Measurements from ENCODE around the gene ENC1. TPM values are rescaled to one million over a fixed set of nuclear protein-coding genes. Genes with fewer than 3 reads are reported as not detected.
A peak's percentile ranks its signal among the peaks of the same experiment; 100 is the strongest.

Gene ENC1
- total and polyA plus RNA-seq, 12 donors: 2.1 to 9.1 (median 3.7) TPM

DNA sequence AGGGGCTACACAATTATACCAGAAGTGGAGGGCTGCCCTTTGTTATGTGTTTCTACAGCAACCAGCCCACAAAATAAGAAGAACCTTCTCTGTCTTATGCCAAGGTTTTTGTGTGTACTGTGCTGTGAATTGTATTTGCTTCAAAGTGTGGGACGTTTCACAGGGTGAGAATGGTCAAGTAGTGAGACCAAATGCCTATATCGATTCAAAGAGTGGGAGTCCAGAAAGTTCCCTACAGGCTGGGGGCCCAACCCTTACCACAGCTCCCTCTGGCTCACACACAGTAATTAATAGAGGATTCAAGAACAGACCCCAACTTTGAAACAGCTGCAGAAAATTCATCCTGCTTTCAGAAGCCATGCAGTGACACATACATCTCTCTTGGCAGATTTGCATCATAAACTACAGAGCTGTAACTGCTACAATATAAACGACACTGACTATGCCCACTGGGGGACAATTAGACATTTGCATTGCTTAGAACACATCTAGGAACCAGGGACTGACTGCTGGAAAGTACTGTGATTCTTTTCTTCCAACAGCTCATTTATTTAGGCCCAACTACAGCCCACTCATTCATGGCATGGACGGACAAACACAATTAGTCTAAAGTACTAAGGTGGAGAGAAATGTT lies 12.8 kb downstream of the ENC1 start:
- DNase-seq (no peak), ATAC-seq (no peak)
- intact Hi-C loops (cut with DNase I): no loop called here
- Histone ChIP-seq H3K27ac (no peak overlapping the region), H3K4me3 (no peak overlapping the region), H3K4me1 (peaks cover 0 to 36% (median 19%) of the 10 kb centered on the region in 9 donors), H3K36me3 (peaks cover 0 to 51% (median 4%) of the 10 kb centered on the region in 9 donors), H3K27me3 (no peaks in the 10 kb centered on the region), H3K9me3 (peaks cover 0 to 3% (median 0%) of the 10 kb centered on the region in 11 donors)
- 69 to 70% methylated on average over 4 of the region's 4 CpGs for WGBS, 2 donors
- TF ChIP-seq, protein P1, sequence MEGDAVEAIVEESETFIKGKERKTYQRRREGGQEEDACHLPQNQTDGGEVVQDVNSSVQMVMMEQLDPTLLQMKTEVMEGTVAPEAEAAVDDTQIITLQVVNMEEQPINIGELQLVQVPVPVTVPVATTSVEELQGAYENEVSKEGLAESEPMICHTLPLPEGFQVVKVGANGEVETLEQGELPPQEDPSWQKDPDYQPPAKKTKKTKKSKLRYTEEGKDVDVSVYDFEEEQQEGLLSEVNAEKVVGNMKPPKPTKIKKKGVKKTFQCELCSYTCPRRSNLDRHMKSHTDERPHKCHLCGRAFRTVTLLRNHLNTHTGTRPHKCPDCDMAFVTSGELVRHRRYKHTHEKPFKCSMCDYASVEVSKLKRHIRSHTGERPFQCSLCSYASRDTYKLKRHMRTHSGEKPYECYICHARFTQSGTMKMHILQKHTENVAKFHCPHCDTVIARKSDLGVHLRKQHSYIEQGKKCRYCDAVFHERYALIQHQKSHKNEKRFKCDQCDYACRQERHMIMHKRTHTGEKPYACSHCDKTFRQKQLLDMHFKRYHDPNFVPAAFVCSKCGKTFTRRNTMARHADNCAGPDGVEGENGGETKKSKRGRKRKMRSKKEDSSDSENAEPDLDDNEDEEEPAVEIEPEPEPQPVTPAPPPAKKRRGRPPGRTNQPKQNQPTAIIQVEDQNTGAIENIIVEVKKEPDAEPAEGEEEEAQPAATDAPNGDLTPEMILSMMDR (IDR thresholded peaks at IDR 0.05): no peak

DNA sequence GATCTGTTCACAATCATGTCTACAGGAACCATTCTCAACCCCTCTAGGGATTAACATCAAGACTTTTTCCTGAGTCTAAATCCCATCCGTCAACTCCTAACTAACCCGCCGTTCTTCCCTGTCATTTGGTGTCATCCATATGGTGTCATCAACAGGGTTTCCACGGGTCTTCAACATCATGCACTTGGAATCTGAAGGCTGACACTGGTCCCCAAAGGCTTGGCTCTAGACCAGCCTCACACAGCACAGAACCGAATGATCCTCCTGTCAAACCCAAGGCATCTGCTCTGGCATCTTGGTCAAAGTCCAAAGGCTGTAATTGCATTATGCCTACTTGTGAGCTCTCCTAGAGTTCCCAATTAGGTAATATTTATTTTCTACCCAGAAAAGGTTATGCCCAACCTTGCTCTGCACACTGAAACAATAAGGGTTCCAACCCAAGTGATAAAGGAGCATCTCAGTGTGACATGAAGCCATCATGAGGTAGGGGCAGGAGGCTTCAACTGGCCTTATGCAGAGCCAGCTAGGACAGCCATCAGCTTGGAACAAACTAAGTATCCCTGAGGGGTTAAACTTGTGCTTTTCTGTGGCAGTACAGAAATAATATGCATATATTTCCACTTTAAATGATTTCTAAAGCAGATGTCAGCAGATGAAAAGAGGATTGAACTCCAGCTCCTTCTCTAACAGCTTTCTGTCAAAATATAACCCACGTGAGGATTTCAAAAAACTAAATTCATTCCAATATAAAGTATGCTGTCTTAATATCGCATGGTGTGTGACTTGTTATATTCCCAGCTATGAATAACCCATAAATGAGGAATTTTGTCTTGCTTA lies 13.9 kb downstream of the ENC1 start:
- Histone ChIP-seq H3K27me3 (no peaks in the 10 kb centered on the region), H3K36me3 (peaks cover 0 to 40% (median 3%) of the 10 kb centered on the region in 9 donors), H3K4me3 (no peak overlapping the region), H3K27ac (no peak overlapping the region), H3K4me1 (peaks cover 0 to 24% (median 11%) of the 10 kb centered on the region in 9 donors), H3K9me3 (peaks cover 0 to 3% (median 0%) of the 10 kb centered on the region in 11 donors)
- 67 to 68% methylated on average over 7 of the region's 7 CpGs for WGBS, 2 donors
- TF ChIP-seq, protein P1 (IDR thresholded peaks at IDR 0.05): no peak
- ATAC-seq (no peak), DNase-seq (no peak)
- intact Hi-C loops (cut with DNase I): no loop called here

DNA sequence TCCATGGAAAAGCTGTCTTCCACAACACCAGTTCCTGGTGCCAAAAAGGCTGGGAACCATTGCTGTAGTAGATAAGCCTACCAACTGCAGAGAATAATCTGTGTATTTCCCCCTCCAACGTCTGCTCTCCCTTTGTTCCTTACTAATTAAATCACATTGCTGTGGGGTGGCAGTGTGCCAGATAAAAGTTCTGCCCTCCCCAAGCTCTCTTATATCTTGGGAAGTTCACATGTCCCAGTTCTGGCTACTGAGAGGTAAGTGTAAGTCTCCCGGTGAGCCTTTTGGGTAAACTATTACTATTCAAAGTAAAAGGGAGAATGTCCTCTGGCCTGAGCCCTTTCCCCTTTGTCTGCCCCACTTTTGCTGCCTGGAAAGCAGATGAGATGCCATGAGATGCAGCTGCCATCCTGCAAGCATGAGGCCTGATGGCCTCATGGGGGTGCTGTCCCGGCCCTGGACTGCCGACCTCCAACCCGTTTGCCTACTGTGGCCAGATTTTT lies 14.7 kb downstream of the ENC1 start:
- intact Hi-C loops (cut with DNase I): no loop called here
- H3K4me3 ChIP-seq: no peak overlapping the region
- TF ChIP-seq, protein P1 (IDR thresholded peaks at IDR 0.05): peak in 2 of 9 donors; percentile 14 to 16
- DNase-seq (no peak), ATAC-seq (no peak)
- H3K4me1 ChIP-seq: peaks cover 0 to 18% (median 2%) of the 10 kb centered on the region in 9 donors
- H3K36me3 ChIP-seq: peaks cover 0 to 34% (median 0%) of the 10 kb centered on the region in 9 donors
- H3K9me3 ChIP-seq: peaks cover 0 to 3% (median 0%) of the 10 kb centered on the region in 11 donors
- WGBS, 2 donors: 50 to 55% methylated on average over 5 of the region's 5 CpGs
- no peaks in the 10 kb centered on the region for H3K27me3 ChIP-seq
- no peak overlapping the region for H3K27ac ChIP-seq

DNA sequence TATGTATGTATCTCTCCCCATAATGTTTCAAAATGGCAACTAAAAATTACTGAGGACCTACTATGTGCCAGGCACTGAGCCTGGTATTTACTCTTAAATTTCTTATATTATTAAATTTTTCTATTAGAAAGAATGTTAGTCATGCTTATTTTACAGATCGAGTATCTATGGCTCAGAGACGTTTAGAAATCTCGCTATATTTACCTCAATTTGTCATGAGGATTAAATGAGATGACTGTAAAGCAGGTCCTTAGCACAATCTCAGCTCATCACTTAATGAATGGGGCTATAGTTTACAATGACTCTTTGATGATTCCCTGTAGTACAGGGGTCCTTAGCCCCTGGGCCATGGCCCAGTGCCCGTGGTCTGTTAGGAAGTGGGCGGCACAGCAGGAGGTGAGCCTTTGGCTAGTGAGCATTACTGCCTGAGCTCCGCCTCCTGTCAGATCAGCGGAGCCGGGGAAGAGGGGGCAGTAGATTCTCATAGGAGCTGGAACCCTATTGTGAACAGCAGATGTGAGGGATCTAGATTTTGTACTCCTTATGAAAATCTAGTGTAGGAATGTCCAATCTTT lies 15.5 kb downstream of the ENC1 start:
- Histone ChIP-seq H3K4me3 (no peak overlapping the region), H3K36me3 (peaks cover 0 to 27% (median 0%) of the 10 kb centered on the region in 9 donors), H3K4me1 (peaks cover 0 to 13% (median 0%) of the 10 kb centered on the region in 9 donors), H3K27me3 (no peaks in the 10 kb centered on the region), H3K9me3 (peaks cover 0 to 3% (median 0%) of the 10 kb centered on the region in 11 donors), H3K27ac (no peak overlapping the region)
- DNase-seq (no peak), ATAC-seq (no peak)
- 87 to 90% methylated on average over 8 of the region's 8 CpGs for WGBS, 2 donors
- intact Hi-C loops (cut with DNase I): loop anchor here in 1 of 10 donors (1.0 kb wide), 1 partner anchor 25 kb away; no protein-coding TSS in a partner anchor
- TF ChIP-seq, protein P1 (IDR thresholded peaks at IDR 0.05): no peak
